Neural progenitor cell (in vitro differentiated cells): Measurements from ENCODE around the gene ACOT7. TPM values are rescaled to one million over a fixed set of nuclear protein-coding genes. Genes with fewer than 3 reads are reported as not detected.

ENCODE experiments used
- DNase-seq: peaks from one replicate; pipeline ENCODE4 v3.0.0-alpha.2; 2016; ENCODE audit warnings: low spot score
- H2AFZ ChIP-seq: fragments of 200-600 bp; sonication (generic); replicated peaks from 2 replicates; pipeline ENCODE4 v1.6.1; 2016; ENCODE audit warnings: antibody characterized with exemption
- H3F3A ChIP-seq: fragments of 200-600 bp; sonication (generic); 2 replicates; pipeline ENCODE4 v1.6.1; 2016; ENCODE audit warnings: antibody characterized with exemption, low read depth
- H3K27ac ChIP-seq: fragments of 200-600 bp; sonication (generic); 2 replicates; pipeline ENCODE4 v1.5.1; 2016; ENCODE audit warnings: mild to moderate bottlenecking
- H3K27me3 ChIP-seq: fragments of 200-600 bp; sonication (generic); 2 replicates; pipeline ENCODE4 v1.6.1; 2016; ENCODE audit warnings: mild to moderate bottlenecking, moderate library complexity
- H3K36me3 ChIP-seq: fragments of 200-600 bp; sonication (generic); 2 replicates; pipeline ENCODE4 v1.5.1; 2016
- H3K4me1 ChIP-seq: fragments of 200-600 bp; sonication (generic); 2 replicates; pipeline ENCODE4 v1.6.1; 2016; ENCODE audit warnings: mixed run types
- H3K4me2 ChIP-seq: fragments of 200-600 bp; sonication (generic); 2 replicates; pipeline ENCODE4 v1.6.1; 2016
- H3K4me3 ChIP-seq: fragments of 200-600 bp; sonication (generic); 2 replicates; pipeline ENCODE4 v1.5.1; 2016
- H3K79me2 ChIP-seq: fragments of 200-600 bp; sonication (generic); 2 replicates; pipeline ENCODE4 v1.6.1; 2016; ENCODE audit warnings: low read depth
- H3K9ac ChIP-seq: fragments of 200-600 bp; sonication (generic); 2 replicates; pipeline ENCODE4 v1.6.1; 2016
- H3K9me3 ChIP-seq: fragments of 200-600 bp; sonication (generic); 2 replicates; pipeline ENCODE4 v1.5.1; 2016; ENCODE audit warnings: low read depth
- H4K20me1 ChIP-seq: fragments of 200-600 bp; sonication (generic); 2 replicates; pipeline ENCODE4 v1.6.1; 2016; ENCODE audit warnings: low read depth
- H3K27ac Mint-ChIP-seq: 3 replicates; pipeline ENCODE4 v1.8.0; 2021; ENCODE audit warnings: mixed read lengths
- H3K27me3 Mint-ChIP-seq: 2 replicates; pipeline ENCODE4 v1.8.0; 2022; ENCODE audit warnings: low read depth, mild to moderate bottlenecking, inconsistent platforms, moderate library complexity, mixed read lengths; ENCODE audit not compliant: insufficient read depth
- H3K36me3 Mint-ChIP-seq: 3 replicates; pipeline ENCODE4 v1.8.0; 2021; ENCODE audit warnings: mixed read lengths
- H3K4me1 Mint-ChIP-seq: 3 replicates; pipeline ENCODE4 v1.8.0; 2021; ENCODE audit warnings: mixed read lengths
- H3K4me3 Mint-ChIP-seq: 3 replicates; pipeline ENCODE4 v1.8.0; 2021; ENCODE audit warnings: mild to moderate bottlenecking, moderate library complexity, mixed read lengths
- H3K9me3 Mint-ChIP-seq: 3 replicates; pipeline ENCODE4 v1.8.0; 2020; ENCODE audit warnings: mixed read lengths
- CTCF ChIP-seq: fragments of 200-600 bp; sonication (generic); IDR thresholded peaks from 2 replicates; pipeline ENCODE4 v1.5.1; 2017; ENCODE audit warnings: antibody characterized with exemption, mild to moderate bottlenecking
- EZH2 ChIP-seq: fragments of 200-600 bp; sonication (generic); IDR thresholded peaks from 2 replicates; pipeline ENCODE4 v1.6.1; 2017; ENCODE audit warnings: antibody characterized with exemption, mild to moderate bottlenecking, moderate library complexity
- EZH2phosphoT487 ChIP-seq: fragments of 200-600 bp; sonication (generic); IDR thresholded peaks from 2 replicates; pipeline ENCODE4 v1.6.1; 2017; ENCODE audit warnings: antibody characterized with exemption
- total RNA-seq: library from RNA; depleted of rRNA; stranded (reverse); fragments of >200 nt; gene quantifications from 2 replicates; pipeline ENCODE4 v1.2.3, GENCODE V29; 2015; ENCODE audit warnings: low replicate concordance

The ACOT7 gene
- total RNA-seq, 1 donor from 2014 or later: 19.6 TPM

- Histone ChIP-seq H3K36me3 (no peaks in the 10 kb centered on the region), H3K9me3 (no peaks in the 10 kb centered on the region), H3F3A (peaks cover 29% of the 10 kb centered on the region), H3K4me2 (no peak overlapping the region), H3K4me3 (no peak overlapping the region), H3K27ac (peak overlapping the region; percentile 20), H3K27me3 (no peaks in the 10 kb centered on the region), H3K4me1 (peaks cover 43% of the 10 kb centered on the region), H4K20me1 (peaks cover 20% of the 10 kb centered on the region), H3K9ac (no peak overlapping the region), H2AFZ (no peak overlapping the region), H3K79me2 (no peaks in the 10 kb centered on the region)
- H3K9me3 Mint-ChIP-seq: no peaks in the 10 kb centered on the region
- peaks cover 9% of the 10 kb centered on the region for H3K36me3 Mint-ChIP-seq
- TF ChIP-seq EZH2phosphoT487 (no peak), EZH2 (no peak), CTCF (no peak)
- H3K4me1 Mint-ChIP-seq: peaks cover 72% of the 10 kb centered on the region
- H3K27me3 Mint-ChIP-seq: peaks cover 8% of the 10 kb centered on the region
- no peak for DNase-seq
- H3K4me3 Mint-ChIP-seq: no peak overlapping the region
- H3K27ac Mint-ChIP-seq: peak overlapping the region; percentile 92
These were observed 56.6 kb downstream of the ACOT7 start for GRCh38 chr1:6336776-6337622.

GRCh38 chr1:6334261-6334993 is 59.1 kb downstream of the ACOT7 start:
- Histone ChIP-seq H3K4me1 (peaks cover 32% of the 10 kb centered on the region), H3K27ac (no peak overlapping the region), H3K36me3 (no peaks in the 10 kb centered on the region), H2AFZ (no peak overlapping the region), H3K79me2 (no peaks in the 10 kb centered on the region), H3K27me3 (no peaks in the 10 kb centered on the region), H3K9me3 (no peaks in the 10 kb centered on the region), H3K4me3 (no peak overlapping the region), H3K4me2 (no peak overlapping the region), H3K9ac (no peak overlapping the region), H4K20me1 (peaks cover 20% of the 10 kb centered on the region), H3F3A (peaks cover 17% of the 10 kb centered on the region)
- TF ChIP-seq EZH2 (no peak), CTCF (no peak), EZH2phosphoT487 (no peak)
- no peak for DNase-seq
- Mint-ChIP-seq H3K9me3 (no peaks in the 10 kb centered on the region), H3K27me3 (peaks cover 5% of the 10 kb centered on the region), H3K36me3 (peaks cover 11% of the 10 kb centered on the region), H3K4me1 (peaks cover 59% of the 10 kb centered on the region), H3K27ac (no peak overlapping the region), H3K4me3 (no peak overlapping the region)

- H3K4me1 Mint-ChIP-seq: peaks cover 48% of the 10 kb centered on the region
- H3K36me3 Mint-ChIP-seq: peaks cover 14% of the 10 kb centered on the region
- Histone ChIP-seq H3K4me1 (peaks cover 16% of the 10 kb centered on the region), H3K27ac (no peak overlapping the region), H3K27me3 (no peaks in the 10 kb centered on the region), H2AFZ (no peak overlapping the region), H3K4me3 (no peak overlapping the region), H3K4me2 (no peak overlapping the region), H3K9me3 (no peaks in the 10 kb centered on the region), H3F3A (peaks cover 5% of the 10 kb centered on the region), H3K36me3 (no peaks in the 10 kb centered on the region), H3K79me2 (no peaks in the 10 kb centered on the region), H3K9ac (no peak overlapping the region), H4K20me1 (peaks cover 7% of the 10 kb centered on the region)
- H3K4me3 Mint-ChIP-seq: no peak overlapping the region
- no peaks in the 10 kb centered on the region for H3K9me3 Mint-ChIP-seq
- no peak for DNase-seq
- no peak for TF ChIP-seq EZH2phosphoT487
- no peak for TF ChIP-seq CTCF
- TF ChIP-seq EZH2: no peak
- H3K27ac Mint-ChIP-seq: no peak overlapping the region
- peaks cover 5% of the 10 kb centered on the region for H3K27me3 Mint-ChIP-seq
These were observed 60.7 kb downstream of the ACOT7 start for GRCh38 chr1:6332821-6333220.
